Measurements from ENCODE around the gene CD22. TPM values are rescaled to one million over a fixed set of nuclear protein-coding genes. Genes with fewer than 3 reads are reported as not detected.
A peak's percentile ranks its signal among the peaks of the same experiment; 100 is the strongest.

CD22 gene
- total and polyA plus RNA-seq, 10 of the 15 experiments (the other 5 are each of a cell fraction or from before 2014, with no cell fraction given) = 23.0 to 344 (median 181) TPM

GRCh38 chr19:35347930-35348298, 18.9 kb downstream of the CD22 start:
- no peak for FAIRE-seq
- H4K20me1 ChIP-seq (ENCODE audit: control insufficient read depth, insufficient read depth) = no peaks in the 10 kb centered on the region
- WGBS (ENCODE audit: insufficient coverage, insufficient replicate concordance, low lambda C conversion rate, missing lambda C conversion rate) = 18% methylated on average over 7 of the region's 7 CpGs
- in situ Hi-C loops (cut with MboI) (loop anchor here (5.0 kb wide), 1 partner anchor 119 kb away; no protein-coding TSS in a partner anchor), intact Hi-C loops (cut with micrococcal nuclease; ENCODE audit: unreplicated experiment) (loop anchor here (2.0 to 5.0 kb wide), 4 partner anchors 17 to 249 kb away; partner anchors contain the start of gene USF2)
- RAD21 ChIA-PET (ENCODE audit: unreplicated experiment) = interaction anchor here (0.7 to 6.2 kb wide), 15 partner anchors 16 to 206 kb away, joined by 3 to 127 read pairs (median 5); partner anchors contain the start of gene CD22
- peaks cover 59% of the 10 kb centered on the region for H3K4me1 ChIP-seq (ENCODE audit: control insufficient read depth, insufficient read depth, low read length)
- DNase-seq (ENCODE audit: low read depth, low spot score) = no peak
- CTCF ChIA-PET = interaction anchor here (0.9 to 5.8 kb wide), 9 partner anchors 14 to 206 kb away, joined by 4 to 61 read pairs (median 7); no protein-coding TSS in a partner anchor
- peak overlapping the region; percentile 11; the same call in 1 of the 2 replicates for H3K9ac ChIP-seq (ENCODE audit: control insufficient read depth, insufficient read depth, low read length)
- H3K36me3 ChIP-seq (ENCODE audit: control insufficient read depth in 2 of 2, insufficient read depth in 2 of 2, low read length in 1 of 2) = peaks cover 7% of the 10 kb centered on the region in 2 experiments
- no peak overlapping the region for H3K4me3 ChIP-seq
- no peaks in the 10 kb centered on the region for H3K27me3 ChIP-seq (replicated peaks in 1 of 2; ENCODE audit: control insufficient read depth in 2 of 2, insufficient read depth in 2 of 2, low read length in 1 of 2)
- peak overlapping the region; percentile 97 for H3K27ac ChIP-seq (ENCODE audit: control insufficient read depth, insufficient read depth)
- no peak overlapping the region for H2AFZ ChIP-seq (ENCODE audit: control insufficient read depth, low read depth, low read length)
- POLR2A ChIA-PET = interaction anchor here (1.0 to 5.4 kb wide), 10 partner anchors 15 to 161 kb away, joined by 3 to 135 read pairs (median 6); no protein-coding TSS in a partner anchor
- BruUV-seq (replicated peaks) = no TSS peak
- no peak overlapping the region for H3K4me2 ChIP-seq (ENCODE audit: control insufficient read depth, insufficient read depth)
- no peak for ATAC-seq
- SMC1A ChIA-PET (ENCODE audit: uncharacterized antibody, unreplicated experiment) = interaction anchor here (0.6 to 7.7 kb wide), 14 partner anchors 16 to 230 kb away, joined by 3 to 152 read pairs (median 6); partner anchors contain the start of gene CD22
- H3K79me2 ChIP-seq (ENCODE audit: control insufficient read depth, insufficient read depth, low read length) = no peaks in the 10 kb centered on the region
- H3K9me3 ChIP-seq (replicated peaks; ENCODE audit: control insufficient read depth, insufficient read depth, low read length) = no peaks in the 10 kb centered on the region
- TF ChIP-seq NRF1 (conservative IDR thresholded peaks at IDR 0.05; ENCODE audit: low read depth, low read length) (no peak), ZNF592 (IDR thresholded peaks at IDR 0.05) (peak; percentile 42), CUX1 (IDR thresholded peaks at IDR 0.05; ENCODE audit: insufficient replicate concordance, low read depth, low read length) (no peak), PKNOX1 (IDR thresholded peaks at IDR 0.05) (no peak), SKIL (IDR thresholded peaks at IDR 0.05; ENCODE audit: low read depth, poor library complexity, severe bottlenecking) (no peak), NFYB (IDR thresholded peaks at IDR 0.05; ENCODE audit: insufficient read depth, low read depth, low read length) (no peak), EED (IDR thresholded peaks at IDR 0.05; ENCODE audit: low read depth) (no peak), CHD4 (IDR thresholded peaks at IDR 0.05) (no peak), TCF3 (IDR thresholded peaks at IDR 0.05; ENCODE audit: borderline replicate concordance, insufficient read depth, low read depth, low read length) (no peak), IRF4 (IDR thresholded peaks at IDR 0.05; ENCODE audit: low read depth, low read length) (no peak)
